MCF 10A (cell line): Measurements from ENCODE around the gene PANK2. TPM values are rescaled to one million over a fixed set of nuclear protein-coding genes. Genes with fewer than 3 reads are reported as not detected.
A peak's percentile ranks its signal among the peaks of the same experiment; 100 is the strongest.

Experiments used
- BruUV-seq: library from RNA; stranded (reverse); fragments of 400-500 nt; replicated peaks from 2 replicates; lab custom pipeline; 2021; lab: Mats Ljungman, UMichigan
- CTCF ChIA-PET: fragments of 300-600 bp; sonication (Branson Sonifier 250); formaldehyde crosslinking; extraction: SDS; loops from one replicate; lab custom pipeline; 2021; ENCODE audit warnings: antibody characterized with exemption, inconsistent platforms; lab: Yijun Ruan, JAX
- POLR2A ChIA-PET: fragments of 300-600, 350-650 bp; sonication (Branson Sonifier 250); formaldehyde crosslinking; extraction: SDS; loops from one replicate; lab custom pipeline; 2020; ENCODE audit warnings: antibody characterized with exemption, inconsistent platforms; lab: Yijun Ruan, JAX
- DNase-seq: peaks from one replicate; pipeline ENCODE4 v3.0.0-alpha.2; 2018; ENCODE audit not compliant: unreplicated experiment
- H3K27ac Mint-ChIP-seq: one replicate; pipeline ENCODE4 v1.8.0; 2022; ENCODE audit warnings: mild to moderate bottlenecking, low read depth, mixed read lengths; ENCODE audit not compliant: unreplicated experiment
- H3K27me3 Mint-ChIP-seq: one replicate; pipeline ENCODE4 v1.8.0; 2022; ENCODE audit warnings: mixed read lengths; ENCODE audit not compliant: insufficient read depth, unreplicated experiment
- H3K36me3 Mint-ChIP-seq: one replicate; pipeline ENCODE4 v1.8.0; 2022; ENCODE audit warnings: mild to moderate bottlenecking, moderate library complexity, mixed read lengths; ENCODE audit not compliant: insufficient read depth, unreplicated experiment
- H3K4me1 Mint-ChIP-seq: one replicate; pipeline ENCODE4 v1.8.0; 2022; ENCODE audit warnings: mixed read lengths; ENCODE audit not compliant: insufficient read depth, unreplicated experiment
- H3K4me3 Mint-ChIP-seq: one replicate; pipeline ENCODE4 v1.8.0; 2022; ENCODE audit warnings: mild to moderate bottlenecking, moderate library complexity, mixed read lengths; ENCODE audit not compliant: unreplicated experiment
- H3K9me3 Mint-ChIP-seq: one replicate; pipeline ENCODE4 v1.8.0; 2022; ENCODE audit warnings: mixed read lengths; ENCODE audit not compliant: unreplicated experiment
- intact Hi-C: fragments of 100-400 bp; cut with micrococcal nuclease; formaldehyde crosslinking; loops from 2 replicates; pipeline ENCODE4 v1.14.1; 2022
- total RNA-seq: library from RNA; stranded (reverse); gene quantifications from 2 replicates; pipeline ENCODE4 v1.2.3, GENCODE V29; 2022
- TF ChIP-seq, protein P1 (sequence below): fragments of 200-600 bp; IDR thresholded peaks from one replicate; pipeline ENCODE4 v1.8.0; 2022; ENCODE audit warnings: antibody characterized with exemption, mild to moderate bottlenecking; ENCODE audit not compliant: unreplicated experiment

Gene PANK2
- total RNA-seq, 1 experiment from 2014 or later, result 29.2 TPM

DNA sequence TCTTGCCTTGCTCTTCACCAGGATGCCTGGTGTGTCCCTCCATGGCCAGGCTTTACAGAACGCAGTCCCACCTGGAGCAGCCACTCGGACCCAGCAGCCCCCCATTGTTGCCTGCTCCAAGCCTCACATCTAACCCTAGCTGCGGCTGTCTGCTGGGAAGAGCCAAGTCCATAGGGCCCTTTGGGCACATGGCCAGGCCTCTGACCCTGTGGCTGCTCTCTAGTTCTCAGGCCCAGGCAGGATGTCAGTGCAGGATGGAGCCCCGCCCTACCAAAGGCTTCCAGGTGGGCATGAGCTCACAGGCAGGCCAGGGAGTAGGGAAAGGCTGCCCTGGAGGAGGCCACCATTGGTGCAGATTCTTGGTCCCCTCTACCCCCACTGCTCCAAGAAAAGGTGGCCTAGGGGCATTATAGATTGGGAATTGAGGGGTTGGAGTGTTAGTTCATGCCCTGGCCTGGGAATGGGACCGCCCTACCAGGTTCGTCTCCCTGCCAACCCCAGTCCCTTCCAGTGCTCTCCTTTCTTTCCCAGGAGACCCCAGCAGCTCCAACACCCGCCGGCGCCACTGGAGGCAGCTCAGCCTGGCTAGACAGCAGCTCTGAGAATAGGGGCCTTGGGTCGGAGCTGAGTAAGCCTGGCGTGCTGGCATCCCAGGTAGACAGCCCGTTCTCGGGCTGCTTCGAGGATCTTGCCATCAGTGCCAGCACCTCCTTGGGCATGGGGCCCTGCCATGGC, 23.9 kb upstream of the PANK2 start:
- Mint-ChIP-seq H3K27me3 (no peaks in the 10 kb centered on the region), H3K4me3 (no peak overlapping the region), H3K9me3 (no peaks in the 10 kb centered on the region), H3K4me1 (no peaks in the 10 kb centered on the region), H3K27ac (no peak overlapping the region), H3K36me3 (peaks cover 65% of the 10 kb centered on the region)
- DNase-seq, result no peak
- TF ChIP-seq, protein P1, sequence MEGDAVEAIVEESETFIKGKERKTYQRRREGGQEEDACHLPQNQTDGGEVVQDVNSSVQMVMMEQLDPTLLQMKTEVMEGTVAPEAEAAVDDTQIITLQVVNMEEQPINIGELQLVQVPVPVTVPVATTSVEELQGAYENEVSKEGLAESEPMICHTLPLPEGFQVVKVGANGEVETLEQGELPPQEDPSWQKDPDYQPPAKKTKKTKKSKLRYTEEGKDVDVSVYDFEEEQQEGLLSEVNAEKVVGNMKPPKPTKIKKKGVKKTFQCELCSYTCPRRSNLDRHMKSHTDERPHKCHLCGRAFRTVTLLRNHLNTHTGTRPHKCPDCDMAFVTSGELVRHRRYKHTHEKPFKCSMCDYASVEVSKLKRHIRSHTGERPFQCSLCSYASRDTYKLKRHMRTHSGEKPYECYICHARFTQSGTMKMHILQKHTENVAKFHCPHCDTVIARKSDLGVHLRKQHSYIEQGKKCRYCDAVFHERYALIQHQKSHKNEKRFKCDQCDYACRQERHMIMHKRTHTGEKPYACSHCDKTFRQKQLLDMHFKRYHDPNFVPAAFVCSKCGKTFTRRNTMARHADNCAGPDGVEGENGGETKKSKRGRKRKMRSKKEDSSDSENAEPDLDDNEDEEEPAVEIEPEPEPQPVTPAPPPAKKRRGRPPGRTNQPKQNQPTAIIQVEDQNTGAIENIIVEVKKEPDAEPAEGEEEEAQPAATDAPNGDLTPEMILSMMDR, result no peak
- no TSS peak for BruUV-seq
- intact Hi-C loops, result no loop called here
- CTCF ChIA-PET, result interaction anchor here (0.6 to 5.9 kb wide), 4 partner anchors 10 to 222 kb away, joined by 3 to 43 read pairs (median 4); no protein-coding TSS in a partner anchor
- POLR2A ChIA-PET, result interaction anchor here (0.6 kb wide), 1 partner anchor 11 kb away, joined by 3 read pairs; no protein-coding TSS in a partner anchor

DNA sequence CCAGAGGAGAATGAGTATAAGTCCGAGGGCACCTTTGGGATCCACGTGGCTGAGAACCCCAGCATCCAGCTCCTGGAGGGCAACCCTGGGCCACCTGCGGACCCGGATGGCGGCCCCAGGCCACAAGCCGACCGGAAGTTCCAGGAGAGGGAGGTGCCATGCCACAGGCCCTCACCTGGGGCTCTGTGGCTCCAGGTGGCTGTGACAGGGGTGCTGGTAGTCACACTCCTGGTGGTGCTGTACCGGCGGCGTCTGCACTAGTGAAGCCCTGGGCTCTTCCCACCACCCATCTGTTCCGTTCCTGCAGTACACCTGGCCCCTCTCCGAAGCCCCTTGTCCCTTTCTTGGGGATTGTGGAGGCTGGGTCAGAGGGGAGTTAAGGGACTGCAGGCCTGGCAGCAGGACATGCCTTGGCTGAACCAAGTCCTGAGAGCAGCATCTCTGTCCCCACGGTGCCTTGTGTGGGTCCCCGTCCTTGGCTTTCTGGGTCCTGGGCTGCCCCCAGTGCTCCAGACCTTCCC, 23.2 kb upstream of the PANK2 start:
- TF ChIP-seq, protein P1, result no peak
- H3K4me3 Mint-ChIP-seq, result no peak overlapping the region
- intact Hi-C loops, result no loop called here
- no TSS peak for BruUV-seq
- no peaks in the 10 kb centered on the region for H3K9me3 Mint-ChIP-seq
- H3K36me3 Mint-ChIP-seq, result peaks cover 63% of the 10 kb centered on the region
- no peak overlapping the region for H3K27ac Mint-ChIP-seq
- POLR2A ChIA-PET, result interaction anchor here (1.3 to 2.2 kb wide), 3 partner anchors 10 to 20 kb away, joined by 3 to 8 read pairs (median 7); partner anchors contain the start of gene MAVS
- no peaks in the 10 kb centered on the region for H3K27me3 Mint-ChIP-seq
- H3K4me1 Mint-ChIP-seq, result no peaks in the 10 kb centered on the region
- DNase-seq, result no peak
- CTCF ChIA-PET, result interaction anchor here (0.6 to 5.9 kb wide), 4 partner anchors 11 to 186 kb away, joined by 3 to 43 read pairs (median 3); partner anchors contain the start of gene AP5S1

DNA sequence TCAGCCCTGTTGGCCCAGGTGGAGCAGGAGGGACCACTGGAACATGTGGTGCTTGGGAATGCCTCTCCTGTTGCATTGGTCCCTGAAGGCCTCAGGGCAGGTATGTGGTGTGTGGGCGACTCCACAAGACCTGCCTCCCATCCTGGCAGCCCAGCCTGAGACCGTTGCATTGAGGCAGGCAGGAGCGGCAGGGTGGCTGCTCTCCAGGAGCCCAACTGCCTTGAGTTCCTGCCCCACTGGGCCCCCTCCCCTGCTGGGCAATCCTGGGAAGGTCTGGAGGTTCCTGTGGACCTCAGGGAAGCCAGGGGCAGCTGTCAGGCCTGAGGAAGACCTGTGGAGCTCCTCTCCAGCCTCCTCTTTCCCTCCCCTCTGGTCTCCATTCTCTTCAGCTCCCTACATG, 22.7 kb upstream of the PANK2 start:
- no peaks in the 10 kb centered on the region for H3K9me3 Mint-ChIP-seq
- intact Hi-C loops, result no loop called here
- ChIA-PET POLR2A (interaction anchor here (0.9 to 2.2 kb wide), 5 partner anchors 9 to 54 kb away, joined by 3 to 8 read pairs (median 3); partner anchors contain the start of gene MAVS), CTCF (interaction anchor here (0.7 to 5.9 kb wide), 6 partner anchors 11 to 187 kb away, joined by 3 to 43 read pairs (median 3); partner anchors contain the start of gene AP5S1)
- no peak for DNase-seq
- TF ChIP-seq, protein P1, result no peak
- H3K27me3 Mint-ChIP-seq, result no peaks in the 10 kb centered on the region
- peaks cover 63% of the 10 kb centered on the region for H3K36me3 Mint-ChIP-seq
- H3K4me1 Mint-ChIP-seq, result no peaks in the 10 kb centered on the region
- no peak overlapping the region for H3K4me3 Mint-ChIP-seq
- peak overlapping the region; percentile 79 for H3K27ac Mint-ChIP-seq
- no TSS peak for BruUV-seq

DNA sequence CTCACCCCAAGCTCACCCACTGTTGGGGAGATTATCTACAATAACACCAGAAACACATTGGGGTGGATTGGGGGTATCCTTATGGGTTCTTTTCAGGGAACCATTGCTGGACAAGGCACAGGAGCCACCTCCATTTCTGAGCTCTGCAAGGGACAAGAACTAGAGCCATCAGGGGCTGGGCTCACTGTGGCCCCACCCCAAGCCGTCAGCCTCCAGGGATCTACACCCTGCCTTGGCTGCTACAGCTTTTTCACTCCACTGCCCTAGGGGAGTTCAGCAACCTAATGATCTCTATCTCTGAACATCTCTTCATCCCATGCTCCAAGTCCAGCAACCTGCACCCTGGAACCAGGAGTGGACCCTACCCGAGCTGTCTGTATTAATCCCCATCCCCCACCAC, 21.4 kb upstream of the PANK2 start:
- no peak for DNase-seq
- TF ChIP-seq, protein P1, result no peak
- no peak overlapping the region for H3K4me3 Mint-ChIP-seq
- ChIA-PET CTCF (interaction anchor here (0.6 to 5.9 kb wide), 4 partner anchors 13 to 1661 kb away, joined by 3 to 43 read pairs (median 4); no protein-coding TSS in a partner anchor), POLR2A (interaction anchor here (0.6 to 2.2 kb wide), 5 partner anchors 8 to 81 kb away, joined by 3 to 8 read pairs (median 4); partner anchors contain the start of genes AP5S1 and CENPB)
- peaks cover 61% of the 10 kb centered on the region for H3K36me3 Mint-ChIP-seq
- no TSS peak for BruUV-seq
- no peaks in the 10 kb centered on the region for H3K4me1 Mint-ChIP-seq
- H3K27ac Mint-ChIP-seq, result no peak overlapping the region
- H3K9me3 Mint-ChIP-seq, result no peaks in the 10 kb centered on the region
- no peaks in the 10 kb centered on the region for H3K27me3 Mint-ChIP-seq
- intact Hi-C loops, result no loop called here
